Suppressor macrophage (primary cell): ENCODE measurements around the gene TMTC2.

Experiments used
- DNase-seq, 4 experiments: peaks; one replicate each; pipeline ENCODE4 v3.0.0-alpha.2; 2020 to 2022

TMTC2 gene

DNA sequence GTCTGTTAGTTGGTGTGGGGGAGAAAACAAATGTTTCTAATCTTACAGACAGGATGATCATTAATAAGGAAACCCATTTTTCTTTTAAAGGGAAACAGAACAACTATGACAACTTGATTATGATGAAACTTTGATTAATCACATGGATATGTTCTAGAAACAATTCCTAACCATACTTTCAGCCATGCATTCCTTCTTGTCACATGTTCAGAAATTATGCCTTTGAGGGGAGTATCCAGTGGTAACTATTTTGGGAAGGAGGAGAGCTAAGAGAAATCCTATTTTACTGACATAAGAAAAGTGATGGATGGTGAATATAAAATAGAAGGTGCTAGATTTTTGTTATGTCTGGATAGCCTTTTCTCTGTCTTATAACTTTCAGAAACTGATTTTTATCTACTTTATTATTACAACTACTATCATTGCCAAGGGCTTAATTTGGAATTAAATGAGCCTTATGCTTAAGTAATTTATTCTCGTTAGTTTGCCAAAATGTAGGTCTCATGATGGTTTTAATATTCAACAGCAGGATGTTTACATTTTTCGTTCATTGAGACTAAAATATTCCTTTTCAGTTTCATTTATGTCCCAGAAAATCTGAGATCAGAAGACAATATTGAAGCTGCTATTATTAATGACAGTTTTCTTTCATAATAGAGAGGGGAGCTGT, 200.1 kb downstream of the TMTC2 start:
- no peak for DNase-seq

DNA sequence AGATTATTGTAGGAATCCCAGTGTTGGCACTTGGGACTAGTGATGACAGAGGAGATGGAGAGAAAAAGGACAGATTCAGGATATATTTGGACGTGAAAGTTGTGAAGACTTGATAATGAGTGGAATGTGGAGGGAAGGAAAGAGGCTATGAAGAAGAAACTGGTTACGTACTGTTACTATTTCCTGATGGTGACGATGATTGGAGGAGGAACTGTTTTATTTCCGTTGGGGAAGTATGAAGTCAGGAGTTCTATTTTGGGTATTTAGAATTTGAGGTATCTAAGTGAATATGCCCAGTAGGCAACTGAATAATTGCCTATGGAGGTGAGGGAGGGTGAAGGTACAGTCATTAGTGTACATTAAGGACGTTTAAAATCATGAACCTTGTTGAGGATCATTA, 207.2 kb downstream of the TMTC2 start:
- peak in 3 of 4 experiments; percentile 3 to 48 (median 47) for DNase-seq

DNA sequence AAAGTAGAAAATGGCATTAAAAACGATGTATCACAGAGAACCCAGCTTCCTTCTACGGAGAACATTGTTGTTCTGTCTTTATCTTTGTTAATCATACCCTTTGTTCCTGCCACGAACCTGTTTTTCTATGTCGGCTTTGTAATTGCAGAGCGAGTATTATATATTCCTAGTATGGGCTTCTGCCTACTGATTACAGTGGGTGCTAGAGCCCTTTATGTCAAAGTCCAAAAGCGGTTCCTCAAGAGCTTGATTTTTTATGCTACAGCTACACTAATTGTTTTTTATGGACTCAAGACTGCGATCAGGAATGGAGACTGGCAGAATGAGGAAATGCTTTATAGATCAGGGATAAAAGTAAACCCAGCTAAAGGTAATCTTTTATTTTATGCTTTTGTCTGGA, 209.6 kb downstream of the TMTC2 start:
- DNase-seq = no peak

DNA sequence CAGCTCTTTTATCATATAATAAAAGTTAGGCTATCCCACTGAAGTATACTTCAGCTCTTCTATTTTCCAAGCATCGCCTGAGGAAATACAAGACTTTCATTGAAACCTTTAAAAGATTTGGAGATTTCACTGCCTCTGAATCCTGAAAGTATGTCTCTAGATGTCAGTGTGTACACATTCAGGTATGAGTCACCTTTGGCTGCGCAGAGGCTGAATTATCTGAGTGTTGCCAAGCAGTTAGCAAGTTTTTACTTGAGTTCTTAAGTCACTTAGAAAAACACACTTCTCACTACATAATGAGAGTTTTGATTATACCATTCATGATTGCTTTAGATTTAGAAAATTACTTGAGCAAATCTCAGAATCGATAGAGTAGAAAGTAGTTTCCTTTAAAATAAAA, 210.3 kb downstream of the TMTC2 start:
- no peak for DNase-seq

DNA sequence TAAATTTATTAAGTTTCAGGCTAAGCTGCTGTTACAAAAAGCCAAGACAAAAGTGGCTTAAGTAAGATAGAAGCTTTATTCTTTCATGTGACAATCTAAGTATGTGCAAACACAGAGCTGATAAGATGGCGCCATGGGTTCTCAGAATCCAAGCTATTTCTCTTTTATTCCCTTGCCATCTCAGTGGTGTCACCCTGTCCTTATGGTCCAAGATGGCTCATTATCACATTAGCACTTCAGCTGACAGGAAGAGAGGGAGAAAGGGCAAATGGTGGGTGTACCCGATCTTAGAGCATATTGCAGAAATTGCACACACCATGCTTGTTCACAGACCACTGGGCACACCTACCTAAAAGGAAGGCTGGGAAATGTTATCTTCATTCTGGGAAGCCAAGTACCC, 211.7 kb downstream of the TMTC2 start:
- DNase-seq = peak in 2 of 4 experiments; percentile 34 to 44

DNA sequence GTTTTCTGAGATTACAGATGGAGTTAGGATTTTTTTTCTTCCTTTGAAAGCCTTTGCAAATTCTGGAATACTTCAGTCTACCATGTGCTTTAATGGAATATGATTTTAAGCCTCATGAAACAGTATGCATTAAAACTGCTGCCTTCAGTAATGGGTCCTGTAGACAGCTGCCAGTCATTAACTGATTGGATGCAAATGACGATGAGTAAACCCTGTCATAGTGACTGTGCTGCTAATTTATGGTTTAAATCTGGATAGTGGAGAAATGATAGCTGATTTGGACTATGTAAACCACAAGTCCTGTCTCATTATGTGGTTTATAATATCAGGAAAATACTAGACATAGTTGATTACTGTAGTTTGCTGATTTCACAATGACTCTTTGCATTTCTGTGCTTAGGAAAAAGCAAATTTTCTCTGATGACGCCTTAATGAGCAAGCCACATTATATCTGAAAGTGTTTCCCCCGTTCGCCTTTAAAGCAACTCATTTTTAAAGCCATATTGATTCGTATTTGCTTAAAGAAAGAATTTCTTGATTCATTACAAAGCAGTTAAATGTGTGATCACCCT, 217.6 kb downstream of the TMTC2 start:
- no peak for DNase-seq

DNA sequence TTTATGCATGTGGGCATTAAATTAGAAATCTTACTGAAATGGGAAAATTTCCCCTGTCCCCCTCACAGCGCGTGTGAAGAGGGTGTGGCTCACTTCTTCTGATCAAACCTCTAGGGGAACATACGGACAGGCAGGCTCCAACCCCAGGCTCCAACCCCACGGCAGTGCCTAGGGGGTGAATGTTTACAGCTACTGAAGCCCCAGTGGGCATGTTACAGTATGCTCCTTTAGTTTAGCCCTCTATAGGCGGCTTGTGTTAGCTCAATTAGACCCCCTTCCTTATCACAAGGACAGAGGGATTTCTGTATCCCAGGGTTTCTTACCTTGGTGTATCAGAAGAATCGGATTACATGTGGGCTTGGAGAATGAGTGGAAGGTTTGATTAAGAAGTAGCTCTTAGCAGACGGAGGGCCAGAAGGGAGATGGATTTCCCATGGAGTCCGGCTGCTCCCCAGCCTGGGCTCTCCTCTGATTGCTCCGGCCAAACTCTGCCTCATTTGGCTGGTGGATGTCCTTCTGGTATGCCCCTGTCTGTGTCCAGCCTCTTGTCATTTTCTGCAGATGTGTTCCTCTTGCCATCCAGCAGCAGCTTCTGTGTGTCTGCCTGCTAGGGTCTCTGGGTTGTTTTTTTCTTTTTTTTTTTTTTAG, 223.7 kb downstream of the TMTC2 start:
- no peak for DNase-seq

DNA sequence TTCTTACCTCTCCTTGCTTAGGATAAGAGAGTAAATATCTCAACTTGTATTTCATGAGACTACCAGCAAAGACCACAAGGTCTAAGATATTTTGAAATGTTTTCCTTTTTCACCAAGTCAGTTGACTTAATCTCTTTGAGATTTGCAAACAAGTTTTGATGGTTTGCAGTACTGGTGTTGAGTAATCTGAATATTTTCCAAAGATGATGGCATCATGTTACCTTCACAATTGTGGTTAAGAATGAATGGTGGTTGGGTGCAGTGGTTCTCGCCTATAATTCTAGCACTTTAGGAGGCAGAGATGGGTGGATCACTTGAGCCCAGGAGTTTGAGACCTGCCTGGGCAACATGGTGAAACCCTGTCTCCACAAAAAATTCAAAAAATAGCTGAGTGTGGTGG, 225.7 kb downstream of the TMTC2 start:
- peak in 1 of 4 experiments; percentile 1 for DNase-seq

DNA sequence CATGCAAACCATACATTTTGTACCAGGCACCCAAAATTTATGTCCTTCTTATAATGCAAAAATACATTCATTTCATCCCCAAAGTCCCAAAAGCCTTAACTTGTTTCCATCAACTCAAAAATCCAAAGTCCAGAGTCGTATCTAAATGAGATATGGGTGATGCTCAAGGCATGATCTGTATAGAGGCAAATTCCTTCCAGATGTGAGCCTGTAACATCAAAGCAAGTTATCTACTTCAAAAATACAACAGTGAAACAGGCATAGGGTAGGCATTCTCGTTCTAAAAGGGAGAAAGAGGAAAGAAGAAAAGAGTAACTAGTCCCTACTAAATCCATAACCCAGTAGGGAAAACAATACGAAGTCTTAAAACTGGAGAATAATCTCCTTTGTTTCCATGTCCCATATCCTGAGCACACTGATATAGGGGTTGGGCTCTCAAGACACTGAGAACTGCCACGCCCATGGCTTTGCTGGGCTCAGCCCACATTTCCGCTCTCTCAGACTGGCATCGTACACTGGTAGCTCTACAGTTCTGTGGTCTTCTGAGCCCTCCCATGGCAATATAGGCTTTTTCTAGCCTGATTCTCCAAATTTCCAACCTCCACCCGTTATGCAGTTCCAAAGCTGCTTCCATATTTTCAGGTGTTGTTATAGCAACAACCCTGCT, 232.8 kb downstream of the TMTC2 start:
- DNase-seq = no peak

DNA sequence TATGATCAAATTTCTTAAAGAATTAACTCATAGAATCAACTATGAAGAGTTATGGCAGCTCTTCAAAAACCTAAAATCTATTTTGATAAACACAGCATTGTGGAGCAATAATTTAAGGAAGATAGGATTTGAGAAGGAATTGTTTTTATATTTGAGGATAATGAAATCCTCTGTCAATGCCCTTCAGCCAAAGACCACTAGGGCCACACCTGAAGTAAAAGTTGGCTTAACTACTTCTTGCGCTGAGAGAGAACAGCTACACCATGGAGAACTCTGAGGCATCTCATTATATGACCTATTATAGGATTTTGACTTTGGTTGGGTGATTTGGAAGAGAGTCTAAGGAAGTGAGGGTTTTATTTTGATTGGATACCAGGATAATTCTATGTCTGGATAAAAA, 237.2 kb downstream of the TMTC2 start:
- DNase-seq = no peak

DNA sequence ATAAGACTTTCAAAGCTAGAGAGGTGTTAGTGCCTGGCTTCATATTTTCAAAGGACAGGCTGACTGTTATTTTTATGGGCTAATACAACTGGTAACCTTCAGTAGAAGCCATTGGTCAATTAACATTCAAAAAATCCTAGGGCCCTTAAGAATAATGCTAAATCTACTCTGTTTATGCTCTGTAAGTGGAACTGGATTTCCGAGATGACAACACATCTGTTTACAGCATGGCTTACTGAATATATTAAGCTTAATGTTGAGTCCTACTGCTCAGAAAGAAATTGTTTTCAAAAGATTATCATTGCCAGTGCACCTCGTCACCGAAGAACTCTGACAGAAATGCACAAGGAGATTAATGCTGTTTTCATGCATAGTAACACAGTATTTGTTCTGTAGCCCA, 239.9 kb downstream of the TMTC2 start:
- no peak for DNase-seq

DNA sequence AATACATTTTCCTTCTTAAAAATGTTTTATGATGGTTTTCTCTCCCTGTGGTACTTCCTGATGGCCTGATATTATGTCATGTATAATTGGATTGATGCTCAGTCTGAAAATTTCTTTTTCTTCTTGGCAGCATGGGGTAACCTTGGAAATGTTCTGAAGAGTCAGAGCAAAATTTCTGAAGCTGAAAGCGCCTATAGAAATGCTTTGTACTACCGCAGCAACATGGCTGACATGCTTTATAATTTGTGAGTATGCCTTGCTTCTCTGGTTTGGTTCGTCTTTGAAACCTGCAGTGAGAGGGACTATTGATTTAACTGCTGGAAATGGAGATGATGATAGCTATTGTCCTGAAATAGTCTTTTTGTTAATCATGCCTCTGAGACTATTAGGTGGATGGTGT, 243.6 kb downstream of the TMTC2 start:
- DNase-seq = no peak

DNA sequence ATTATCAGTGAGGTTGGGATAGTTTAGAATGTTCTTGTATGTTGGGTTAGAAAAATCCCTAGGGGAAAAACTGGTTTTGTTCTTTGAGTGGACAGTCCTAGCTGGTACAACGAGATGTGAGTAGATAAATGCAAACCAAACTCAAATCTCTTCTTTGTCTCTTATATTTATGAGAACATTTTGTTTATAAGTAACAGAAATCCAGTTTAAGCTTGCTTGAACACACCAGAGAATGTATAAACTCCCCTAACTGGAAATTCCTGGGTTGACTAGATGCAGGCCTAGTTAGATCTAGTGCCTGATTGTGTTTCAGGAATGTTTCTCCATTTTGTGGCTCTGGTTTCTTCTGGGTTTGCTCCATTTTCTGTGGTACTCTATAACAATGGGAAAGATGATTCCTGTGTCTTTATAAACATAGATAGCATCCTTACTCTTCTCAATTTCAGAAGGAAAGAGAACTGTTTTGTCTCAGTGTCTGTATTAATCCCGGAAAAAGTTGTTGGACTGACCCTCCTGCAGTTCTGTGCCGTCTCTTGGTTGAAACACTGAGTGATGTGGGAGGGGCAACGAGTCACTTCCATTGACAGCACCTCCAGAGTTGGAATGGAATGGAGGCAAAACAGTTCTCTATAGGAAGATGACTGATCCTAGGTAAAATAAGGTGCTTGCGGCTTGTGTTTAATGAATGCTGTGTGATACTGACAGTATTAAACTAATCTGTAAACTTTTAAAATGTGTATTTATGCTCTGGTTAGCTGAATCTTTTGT, 244.8 kb downstream of the TMTC2 start:
- no peak for DNase-seq

DNA sequence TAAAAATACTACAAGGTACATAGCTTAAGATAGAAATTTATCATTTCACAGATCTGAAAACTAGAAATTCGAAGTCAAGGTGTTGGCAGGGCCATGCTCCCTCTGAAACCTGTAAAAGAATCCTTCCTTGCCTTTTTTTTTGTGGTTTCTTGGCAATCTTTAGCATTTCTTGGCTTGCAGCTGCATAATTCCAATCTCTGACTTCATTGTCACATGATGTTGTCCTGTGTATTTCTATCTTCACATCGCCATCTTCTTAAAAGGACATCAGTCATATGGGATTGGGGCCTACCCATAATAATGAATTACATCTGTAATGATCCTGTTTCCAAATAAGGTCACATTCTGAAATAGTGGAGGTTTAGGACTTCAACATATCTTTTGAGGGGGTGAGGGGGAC, 250.4 kb downstream of the TMTC2 start:
- no peak for DNase-seq

DNA sequence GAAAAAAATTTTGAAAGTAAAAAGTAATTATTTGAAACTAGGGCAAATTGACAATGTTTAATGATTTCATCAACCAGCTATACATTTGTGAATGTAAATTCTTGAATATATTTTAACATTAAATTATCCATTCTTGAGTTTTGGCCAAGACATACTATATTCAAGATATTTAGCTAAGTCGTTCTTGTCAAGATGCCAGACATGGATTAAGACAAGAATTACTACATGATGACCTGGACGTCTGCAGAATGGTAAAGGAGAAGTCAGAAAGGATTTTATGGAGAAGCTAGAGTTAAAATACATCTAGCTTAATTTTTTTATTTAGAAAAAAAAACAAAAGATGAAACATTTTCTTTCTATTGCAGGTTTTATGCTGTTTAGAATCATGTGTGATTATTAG, 255.8 kb downstream of the TMTC2 start:
- no peak for DNase-seq

DNA sequence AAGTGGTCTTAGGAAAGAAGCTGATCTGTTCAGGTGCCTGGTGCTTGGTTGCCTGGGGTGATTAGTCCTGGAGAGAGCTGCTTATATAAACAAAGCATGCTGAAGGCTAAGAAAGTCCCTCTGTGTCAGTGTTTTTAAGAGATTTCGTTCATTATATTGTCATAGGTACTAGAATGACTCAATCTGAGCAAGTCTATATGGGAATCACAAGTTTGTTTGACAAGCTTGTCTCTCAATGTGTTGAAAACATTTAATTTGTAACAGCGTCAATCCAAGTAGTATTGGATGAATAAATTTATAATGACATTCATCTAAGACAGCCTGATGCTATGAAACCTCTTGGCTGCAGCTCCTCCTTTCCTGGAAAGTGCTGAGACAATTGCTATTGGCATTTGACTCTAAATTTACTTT, 256.3 kb downstream of the TMTC2 start:
- no peak for DNase-seq

DNA sequence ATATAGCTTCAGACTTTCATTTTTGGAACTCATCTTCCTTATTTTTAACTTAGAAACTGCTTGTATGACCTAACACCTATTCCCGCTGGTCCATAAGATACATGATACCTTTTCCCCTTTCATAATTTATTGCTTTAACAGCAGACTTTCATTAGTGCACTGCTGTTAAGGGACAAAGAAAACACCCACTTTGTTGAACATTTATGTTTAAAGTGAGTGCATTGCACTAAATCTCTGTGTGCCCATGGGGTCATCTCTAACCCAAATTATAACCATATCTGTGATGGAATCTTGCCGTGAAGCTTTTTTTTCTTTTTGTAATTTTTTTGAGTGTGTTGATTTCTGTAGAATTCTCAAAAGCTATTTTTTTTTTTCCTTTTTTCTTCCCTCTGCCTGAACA, 261.8 kb downstream of the TMTC2 start:
- DNase-seq = no peak

DNA sequence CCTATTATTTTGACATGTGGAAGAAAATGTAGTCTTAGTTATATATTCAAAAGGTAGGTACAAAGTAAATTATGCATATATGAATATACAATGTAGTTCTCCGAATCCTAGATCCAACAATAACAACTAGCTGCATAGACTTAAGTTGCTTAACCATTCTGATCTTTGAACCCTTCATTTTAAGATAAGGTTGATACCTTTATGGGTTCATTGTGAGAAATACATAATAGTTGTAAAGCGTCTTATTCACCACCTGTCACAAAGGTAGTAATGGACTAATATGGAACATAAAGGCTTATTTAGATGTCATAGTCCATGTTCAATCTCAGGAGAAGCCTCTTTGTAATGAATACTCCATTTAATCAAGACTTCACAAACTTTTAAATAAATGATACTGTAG, 263.6 kb downstream of the TMTC2 start:
- no peak for DNase-seq

DNA sequence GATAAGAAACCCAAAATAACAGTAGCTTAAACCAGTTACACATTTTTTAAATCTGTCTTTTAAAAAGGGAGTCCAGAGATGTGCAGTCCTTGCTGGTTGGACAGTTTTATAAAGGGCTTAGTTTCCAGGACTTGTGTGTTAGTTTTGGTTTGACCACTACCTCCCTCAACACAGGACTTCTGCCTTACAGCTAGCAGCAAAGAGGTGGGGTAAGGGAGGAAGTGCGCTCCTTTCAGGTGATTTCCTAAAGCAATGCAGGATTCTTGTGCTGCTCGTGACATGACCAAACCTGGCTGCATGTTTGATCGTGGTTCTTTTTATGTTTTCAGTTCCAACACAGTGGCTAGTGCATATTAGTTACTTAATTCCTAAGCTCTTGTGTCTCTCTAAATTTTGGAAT, 266.2 kb downstream of the TMTC2 start:
- no peak for DNase-seq

DNA sequence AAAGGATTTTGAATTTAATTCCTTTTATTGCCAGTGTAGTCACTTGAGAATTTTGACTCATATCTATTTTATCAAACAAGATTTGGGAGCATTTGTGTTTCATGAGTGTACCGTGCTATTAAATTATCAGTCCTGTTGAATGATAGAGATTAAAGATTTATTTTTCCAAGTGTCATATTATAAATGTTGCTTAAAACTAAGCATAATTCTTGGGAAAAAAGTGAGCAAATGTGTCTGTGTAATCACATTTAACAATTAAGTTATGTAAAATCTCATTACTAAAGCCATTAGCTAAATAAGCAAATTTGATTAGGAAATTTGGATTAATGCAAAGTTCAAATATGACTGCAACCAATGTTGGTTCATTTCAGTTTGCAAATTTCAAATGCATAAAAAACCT, 266.7 kb downstream of the TMTC2 start:
- DNase-seq = no peak

DNA sequence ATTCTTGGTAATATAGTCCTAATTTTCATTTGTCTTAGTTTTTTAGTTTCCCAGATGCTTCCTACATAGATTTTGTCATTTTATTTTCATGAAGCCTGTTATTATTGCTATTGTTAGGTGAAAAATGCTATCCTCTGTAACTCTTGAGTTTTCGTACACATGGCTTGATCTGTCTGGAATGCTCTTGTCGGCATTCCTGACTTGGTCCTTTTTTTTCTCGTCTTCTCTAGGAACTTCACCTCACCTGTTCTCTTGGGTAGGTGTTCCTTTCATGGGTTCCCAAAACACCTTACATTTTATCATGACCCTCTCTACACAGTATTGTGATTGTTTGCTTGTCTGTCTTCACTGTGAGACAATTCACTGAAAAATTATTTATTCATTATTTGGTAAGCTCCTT, 267.4 kb downstream of the TMTC2 start:
- no peak for DNase-seq

DNA sequence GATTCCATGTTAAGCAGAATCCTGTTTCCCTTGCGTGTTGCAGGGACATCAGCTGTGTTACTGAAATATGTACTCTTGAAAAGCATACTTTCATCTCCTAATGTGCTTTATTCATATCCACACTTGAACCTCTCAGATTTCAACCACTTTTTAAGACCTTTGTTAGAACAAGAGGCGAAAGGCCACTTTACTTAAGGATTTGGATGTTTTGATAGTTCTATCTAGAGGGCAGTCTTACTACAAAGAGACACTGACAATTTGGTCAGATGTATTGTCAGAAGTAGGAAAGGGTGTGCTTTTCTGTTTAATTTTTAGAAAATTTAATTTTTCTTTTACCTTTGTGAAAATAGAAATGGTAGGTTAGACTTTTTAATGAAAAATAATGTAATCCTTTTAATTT, 267.9 kb downstream of the TMTC2 start:
- no peak for DNase-seq

DNA sequence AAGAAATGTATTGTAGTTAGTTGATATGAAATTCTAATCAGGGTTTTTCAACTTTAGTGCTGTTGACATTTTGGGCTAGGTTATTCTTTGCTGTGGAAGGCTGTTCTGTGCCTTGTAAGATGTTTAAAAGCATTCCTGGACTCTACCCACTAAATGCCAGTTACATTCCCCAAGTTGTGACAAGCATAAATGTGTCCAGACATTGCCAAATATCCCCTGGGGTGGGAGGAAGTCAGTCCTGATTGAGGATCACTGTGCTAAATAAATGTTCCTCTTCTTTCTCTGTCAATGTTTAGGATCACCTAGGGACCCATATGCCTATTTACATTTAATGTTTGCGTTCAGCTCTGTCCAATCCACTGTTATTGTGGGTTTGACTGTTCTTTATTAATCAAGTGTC, 268.3 kb downstream of the TMTC2 start:
- peak; percentile 25 to 47 (median 46) for DNase-seq
